H9 (cell line): ENCODE measurements around the gene MINAR2. TPM values are rescaled to one million over a fixed set of nuclear protein-coding genes. Genes with fewer than 3 reads are reported as not detected.

Experiments
- DNase-seq: peaks from one replicate; pipeline ENCODE4 v3.0.0-alpha.2; 2017
- H2AFZ ChIP-seq: one replicate; pipeline ENCODE4 v1.6.1; 2013; ENCODE audit warnings: mild to moderate bottlenecking, low read length, control low read depth, moderate library complexity
- H2AK5ac ChIP-seq: 2 replicates; pipeline ENCODE4 v1.6.1; 2013; ENCODE audit warnings: low read length, control low read depth, mixed read lengths; ENCODE audit not compliant: insufficient read length
- H2BK120ac ChIP-seq: one replicate; pipeline ENCODE4 v1.6.1; 2013; ENCODE audit warnings: low read depth, mild to moderate bottlenecking, low read length, control low read depth, inconsistent platforms; ENCODE audit not compliant: poor library complexity, severe bottlenecking
- H2BK12ac ChIP-seq: 2 replicates; pipeline ENCODE4 v1.6.1; 2013; ENCODE audit warnings: low read length, control low read depth, mixed read lengths, low read depth; ENCODE audit not compliant: insufficient read length
- H2BK15ac ChIP-seq: 2 replicates; pipeline ENCODE4 v1.6.1; 2013; ENCODE audit warnings: low read depth, low read length, control low read depth
- H2BK20ac ChIP-seq: one replicate; pipeline ENCODE4 v1.6.1; 2013; ENCODE audit warnings: low read depth, mild to moderate bottlenecking, low read length, control low read depth, inconsistent platforms; ENCODE audit not compliant: poor library complexity, severe bottlenecking
- H2BK5ac ChIP-seq: 2 replicates; pipeline ENCODE4 v1.6.1; 2013; ENCODE audit warnings: low read length, control low read depth, mixed read lengths; ENCODE audit not compliant: insufficient read length
- H3K14ac ChIP-seq: 2 replicates; pipeline ENCODE4 v1.6.1; 2013; ENCODE audit warnings: low read length, control low read depth; ENCODE audit not compliant: insufficient read depth
- H3K18ac ChIP-seq: 2 replicates; pipeline ENCODE4 v1.6.1; 2013; ENCODE audit warnings: low read depth, mild to moderate bottlenecking, mixed read lengths, low read length, control low read depth; ENCODE audit not compliant: insufficient read length
- H3K23ac ChIP-seq: 2 replicates; pipeline ENCODE4 v1.6.1; 2013; ENCODE audit warnings: low read length, control low read depth, mixed read lengths, low read depth; ENCODE audit not compliant: insufficient read length
- H3K23me2 ChIP-seq: 2 replicates; pipeline ENCODE4 v1.6.1; 2013; ENCODE audit warnings: low read depth, mild to moderate bottlenecking, mixed read lengths, low read length, control low read depth; ENCODE audit not compliant: insufficient read length, poor library complexity, severe bottlenecking
- H3K27ac ChIP-seq: 2 replicates; pipeline ENCODE4 v1.5.1; 2013; ENCODE audit warnings: low read length, control low read depth, mixed read lengths, low read depth; ENCODE audit not compliant: insufficient read length
- H3K27me3 ChIP-seq: 2 replicates; pipeline ENCODE4 v1.6.1; 2013; ENCODE audit warnings: low read length, control low read depth, inconsistent platforms; ENCODE audit not compliant: insufficient read depth
- H3K4ac ChIP-seq: 2 replicates; pipeline ENCODE4 v1.6.1; 2013; ENCODE audit warnings: low read depth, mild to moderate bottlenecking, control low read depth, inconsistent platforms, low read length, moderate library complexity
- H3K4me1 ChIP-seq: 2 replicates; pipeline ENCODE4 v1.6.1; 2013; ENCODE audit warnings: low read length, control low read depth, inconsistent platforms; ENCODE audit not compliant: insufficient read depth
- H3K4me2 ChIP-seq: 2 replicates; pipeline ENCODE4 v1.6.1; 2013; ENCODE audit warnings: low read length, control low read depth, mixed read lengths; ENCODE audit not compliant: insufficient read length, insufficient read depth
- H3K56ac ChIP-seq: 2 replicates; pipeline ENCODE4 v1.6.1; 2013; ENCODE audit warnings: low read depth, mild to moderate bottlenecking, mixed read lengths, low read length, control low read depth; ENCODE audit not compliant: insufficient read length
- H3K79me1 ChIP-seq: 2 replicates; pipeline ENCODE4 v1.6.1; 2013; ENCODE audit warnings: low read depth, mild to moderate bottlenecking, moderate library complexity, low read length, control low read depth, inconsistent platforms; ENCODE audit not compliant: insufficient read depth, poor library complexity, severe bottlenecking
- H3K79me2 ChIP-seq: 2 replicates; pipeline ENCODE4 v1.6.1; 2013; ENCODE audit warnings: low read length, control low read depth, inconsistent platforms; ENCODE audit not compliant: insufficient read depth
- H3K9ac ChIP-seq: 2 replicates; pipeline ENCODE4 v1.6.1; 2013; ENCODE audit warnings: low read length, control low read depth, mixed read lengths; ENCODE audit not compliant: insufficient read length; ENCODE audit errors: extremely low read depth
- H3K9me3 ChIP-seq: one replicate; pipeline ENCODE4 v1.6.1; 2013; ENCODE audit warnings: low read depth, low read length, inconsistent platforms; ENCODE audit not compliant: control insufficient read depth
- H3T11ph ChIP-seq: one replicate; pipeline ENCODE4 v1.6.1; 2013; ENCODE audit warnings: mild to moderate bottlenecking, low read length, control low read depth, inconsistent platforms
- H4K20me1 ChIP-seq: one replicate; pipeline ENCODE4 v1.6.1; 2013; ENCODE audit not compliant: control insufficient read depth, insufficient read length, insufficient read depth
- H4K5ac ChIP-seq: 2 replicates; pipeline ENCODE4 v1.6.1; 2013; ENCODE audit warnings: low read depth, mild to moderate bottlenecking, mixed read lengths, low read length, control low read depth; ENCODE audit not compliant: insufficient read length
- H4K8ac ChIP-seq: replicated peaks from 2 replicates; pipeline ENCODE4 v1.6.1; 2013; ENCODE audit warnings: low read length, control low read depth, mixed read lengths, low read depth; ENCODE audit not compliant: insufficient read length
- H4K91ac ChIP-seq: 2 replicates; pipeline ENCODE4 v1.6.1; 2013; ENCODE audit warnings: low read depth, mild to moderate bottlenecking, moderate library complexity, mixed read lengths, low read length, control low read depth; ENCODE audit not compliant: insufficient read length
- H3K27ac Mint-ChIP-seq, 3 experiments: 2 replicates in 2 of 3; 3 replicates in 1 of 3; pipeline ENCODE4 v1.8.0; 2020 to 2021; ENCODE audit warnings: mixed read lengths in 3 of 3, mild to moderate bottlenecking in 1 of 3, moderate library complexity in 1 of 3
- H3K27me3 Mint-ChIP-seq: 2 replicates; pipeline ENCODE4 v1.8.0; 2021; ENCODE audit warnings: low read depth, mild to moderate bottlenecking, moderate library complexity, mixed read lengths
- H3K36me3 Mint-ChIP-seq, 3 experiments: 2 replicates in 2 of 3; 3 replicates in 1 of 3; pipeline ENCODE4 v1.8.0; 2020 to 2021; ENCODE audit warnings: low read depth in 3 of 3, mixed read lengths in 3 of 3; ENCODE audit not compliant: insufficient read depth in 1 of 3
- H3K4me1 Mint-ChIP-seq, 2 experiments: 2 replicates each; pipeline ENCODE4 v1.8.0; 2020; ENCODE audit warnings: mixed read lengths in 2 of 2
- H3K4me3 Mint-ChIP-seq, 2 experiments: 2 replicates in 1 of 2; 3 replicates in 1 of 2; pipeline ENCODE4 v1.8.0; 2020 to 2021; ENCODE audit warnings: mild to moderate bottlenecking in 2 of 2, mixed read lengths in 2 of 2, moderate library complexity in 1 of 2
- H3K9me3 Mint-ChIP-seq, 2 experiments: 2 replicates in 1 of 2; 3 replicates in 1 of 2; pipeline ENCODE4 v1.8.0; 2020; ENCODE audit warnings: mild to moderate bottlenecking in 2 of 2, mixed read lengths in 2 of 2, moderate library complexity in 1 of 2
- WGBS: extraction: QIAGEN DNeasy Blood & Tissue Kit; methylation state at CpG from one replicate; pipeline ENCODE4 v1.1.7; 2013; ENCODE audit warnings: missing lambda C conversion rate, low lambda C conversion rate, mixed read lengths; ENCODE audit not compliant: insufficient read length; ENCODE audit errors: extremely low coverage; 5-methylcytosine and 5-hydroxymethylcytosine counted together
- total RNA-seq: library from RNA; stranded (reverse); gene quantifications from 2 replicates; pipeline ENCODE4 v1.2.1, GENCODE V29; 2021
- TF ChIP-seq, protein P1 (sequence below): fragments of 200-600 bp; sonication (generic); conservative IDR thresholded peaks from 3 replicates; pipeline ENCODE4 v1.8.0; 2021; ENCODE audit warnings: antibody characterized with exemption, mild to moderate bottlenecking

MINAR2 gene
- total RNA-seq, 1 experiment from 2014 or later = 0.09 TPM

GRCh38 chr5:129804705-129805104 is 56.8 kb downstream of the MINAR2 start:
- H3K27ac Mint-ChIP-seq = peak overlapping the region in 1 of 3 experiments; percentile 32; a peak in 1 of 7 replicates
- Histone ChIP-seq H4K91ac (no peak overlapping the region), H3K27ac (no peak overlapping the region), H2BK15ac (no peak overlapping the region), H3K4me1 (no peaks in the 10 kb centered on the region), H2AK5ac (no peak overlapping the region), H3K9me3 (no peaks in the 10 kb centered on the region), H4K5ac (no peak overlapping the region), H4K8ac (no peak overlapping the region), H3K4me2 (no peak overlapping the region), H3T11ph (no peak overlapping the region), H4K20me1 (no peaks in the 10 kb centered on the region), H2BK5ac (no peak overlapping the region), H2BK20ac (no peak overlapping the region), H3K18ac (no peak overlapping the region), H3K14ac (no peak overlapping the region), H2BK12ac (no peak overlapping the region), H3K79me2 (no peaks in the 10 kb centered on the region), H3K56ac (no peak overlapping the region), H3K9ac (no peak overlapping the region), H3K79me1 (no peaks in the 10 kb centered on the region), H3K23ac (no peak overlapping the region), H3K4ac (no peak overlapping the region), H2AFZ (no peak overlapping the region), H2BK120ac (no peak overlapping the region), H3K23me2 (no peaks in the 10 kb centered on the region), H3K27me3 (no peaks in the 10 kb centered on the region)
- peaks cover 10 to 16% of the 10 kb centered on the region in 2 experiments; a peak in 4 of 5 replicates for H3K9me3 Mint-ChIP-seq
- H3K4me1 Mint-ChIP-seq = peaks cover 5 to 7% of the 10 kb centered on the region in 2 experiments
- H3K4me3 Mint-ChIP-seq = no peak overlapping the region
- DNase-seq = peak; percentile 49
- no peaks in the 10 kb centered on the region for H3K27me3 Mint-ChIP-seq
- no CpG with 5 or more reads among the region's 7 CpGs for WGBS
- peaks cover 0 to 2% (median under 1%) of the 10 kb centered on the region in 3 experiments; a peak in 2 of 7 replicates for H3K36me3 Mint-ChIP-seq
- TF ChIP-seq, protein P1, sequence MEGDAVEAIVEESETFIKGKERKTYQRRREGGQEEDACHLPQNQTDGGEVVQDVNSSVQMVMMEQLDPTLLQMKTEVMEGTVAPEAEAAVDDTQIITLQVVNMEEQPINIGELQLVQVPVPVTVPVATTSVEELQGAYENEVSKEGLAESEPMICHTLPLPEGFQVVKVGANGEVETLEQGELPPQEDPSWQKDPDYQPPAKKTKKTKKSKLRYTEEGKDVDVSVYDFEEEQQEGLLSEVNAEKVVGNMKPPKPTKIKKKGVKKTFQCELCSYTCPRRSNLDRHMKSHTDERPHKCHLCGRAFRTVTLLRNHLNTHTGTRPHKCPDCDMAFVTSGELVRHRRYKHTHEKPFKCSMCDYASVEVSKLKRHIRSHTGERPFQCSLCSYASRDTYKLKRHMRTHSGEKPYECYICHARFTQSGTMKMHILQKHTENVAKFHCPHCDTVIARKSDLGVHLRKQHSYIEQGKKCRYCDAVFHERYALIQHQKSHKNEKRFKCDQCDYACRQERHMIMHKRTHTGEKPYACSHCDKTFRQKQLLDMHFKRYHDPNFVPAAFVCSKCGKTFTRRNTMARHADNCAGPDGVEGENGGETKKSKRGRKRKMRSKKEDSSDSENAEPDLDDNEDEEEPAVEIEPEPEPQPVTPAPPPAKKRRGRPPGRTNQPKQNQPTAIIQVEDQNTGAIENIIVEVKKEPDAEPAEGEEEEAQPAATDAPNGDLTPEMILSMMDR = no peak
